ENCODE measurements around the gene ICAM2.
A peak's percentile ranks its signal among the peaks of the same experiment; 100 is the strongest.
"Not testable (repeated sequence)": the region's sequence is repeated elsewhere in the genome, so short reads cannot be mapped to it uniquely, and the experiment has no call there.

The ICAM2 gene

GRCh38 chr17:64042700-64043485 lies 22.5 kb upstream of the ICAM2 start:
- DNase-seq, result no peak

GRCh38 chr17:64041912-64042311 lies 21.5 kb upstream of the ICAM2 start:
- DNase-seq, result no peak

GRCh38 chr17:64040206-64040605 lies 19.8 kb upstream of the ICAM2 start:
- no peak for DNase-seq

- no peak for DNase-seq
These were observed 18.6 kb upstream of the ICAM2 start for GRCh38 chr17:64039106-64039400.

- DNase-seq, result no peak
These were observed 18.1 kb upstream of the ICAM2 start for GRCh38 chr17:64038331-64039105.

GRCh38 chr17:64037802-64038201 lies 17.4 kb upstream of the ICAM2 start:
- DNase-seq, result no peak

- DNase-seq, result no peak
These were observed 16.7 kb upstream of the ICAM2 start for GRCh38 chr17:64037180-64037579.

GRCh38 chr17:64036198-64036922 lies 15.9 kb upstream of the ICAM2 start:
- DNase-seq, result no peak

GRCh38 chr17:64032081-64032480 lies 11.6 kb upstream of the ICAM2 start:
- no peak for DNase-seq

GRCh38 chr17:64028874-64029464 lies 8.5 kb upstream of the ICAM2 start:
- peak; percentile 65 for DNase-seq

GRCh38 chr17:64025732-64026294 lies 5.4 kb upstream of the ICAM2 start:
- DNase-seq, result peak; percentile 90

GRCh38 chr17:64024781-64025731 lies 4.6 kb upstream of the ICAM2 start:
- peak; percentile 56 for DNase-seq

GRCh38 chr17:64024215-64024654 lies 3.8 kb upstream of the ICAM2 start:
- DNase-seq, result no peak

GRCh38 chr17:64022611-64023063 lies 2.2 kb upstream of the ICAM2 start:
- DNase-seq, result no peak

- not testable (repeated sequence) for DNase-seq
These were observed 877 bp downstream of the ICAM2 start for GRCh38 chr17:64019551-64019961.

GRCh38 chr17:64017381-64017980 lies 3.0 kb downstream of the ICAM2 start:
- DNase-seq, result no peak

GRCh38 chr17:64016974-64017373 lies 3.5 kb downstream of the ICAM2 start:
- DNase-seq, result no peak

- no peak for DNase-seq
These were observed 4.1 kb downstream of the ICAM2 start for GRCh38 chr17:64016231-64016784.

- no peak for DNase-seq
These were observed 5.0 kb downstream of the ICAM2 start for GRCh38 chr17:64015447-64015846.

- no peak for DNase-seq
These were observed 10.6 kb downstream of the ICAM2 start for GRCh38 chr17:64009571-64010402.

All from T-helper 9 cell (primary cell).